IMR-90 (cell line): ENCODE results near the gene DLK2. TPM values are rescaled to one million over a fixed set of nuclear protein-coding genes. Genes with fewer than 3 reads are reported as not detected.

Experiments
- ATAC-seq: fragments of 200-7000 bp; cut with Tn5 transposase; 2 replicates; pipeline ENCODE4 v1.9.1; 2020; ENCODE audit warnings: low read depth, mild to moderate bottlenecking, moderate library complexity
- BruUV-seq: library from RNA; stranded (reverse); fragments of 400-500 nt; replicated peaks from 2 replicates; lab custom pipeline; 2021; lab: Mats Ljungman, UMichigan
- CTCF ChIA-PET: fragments of 300-600 bp; formaldehyde crosslinking; extraction: SDS; loops from one replicate; lab custom pipeline; 2021; ENCODE audit warnings: antibody characterized with exemption; lab: Yijun Ruan, JAX
- POLR2A ChIA-PET: fragments of 300-600 bp; sonication (Branson Sonifier 250); formaldehyde crosslinking; loops from one replicate; lab custom pipeline; 2022; ENCODE audit warnings: antibody characterized with exemption; ENCODE audit not compliant: unreplicated experiment; lab: Charles Lee
- DNase-seq: peaks from one replicate; pipeline ENCODE4 v3.0.0; 2013
- H2AFZ ChIP-seq: replicated peaks from 2 replicates; pipeline ENCODE3; 2013; ENCODE audit warnings: low read length, mild to moderate bottlenecking; ENCODE audit not compliant: poor library complexity
- H2AK5ac ChIP-seq: 2 replicates; pipeline ENCODE4 v1.6.1; 2013; ENCODE audit warnings: low read depth, low read length, inconsistent platforms
- H2AK9ac ChIP-seq: replicated peaks from 2 replicates; pipeline ENCODE3; 2013; ENCODE audit warnings: mild to moderate bottlenecking, low read depth, low read length, moderate library complexity; ENCODE audit not compliant: poor library complexity
- H2BK120ac ChIP-seq: 2 replicates; pipeline ENCODE4 v1.6.1; 2013; ENCODE audit warnings: low read depth, low read length, inconsistent platforms
- H2BK15ac ChIP-seq: 3 replicates; pipeline ENCODE4 v1.6.1; 2013; ENCODE audit warnings: low read depth, low read length, inconsistent platforms
- H2BK20ac ChIP-seq: 2 replicates; pipeline ENCODE4 v1.6.1; 2013; ENCODE audit warnings: low read depth, mild to moderate bottlenecking, inconsistent platforms, low read length, moderate library complexity
- H2BK5ac ChIP-seq: 2 replicates; pipeline ENCODE4 v1.6.1; 2013; ENCODE audit warnings: mild to moderate bottlenecking, low read depth, low read length, inconsistent platforms; ENCODE audit not compliant: poor library complexity, severe bottlenecking
- H3K14ac ChIP-seq: replicated peaks from 2 replicates; pipeline ENCODE4 v1.6.1; 2013; ENCODE audit warnings: low read depth, low read length, inconsistent platforms
- H3K18ac ChIP-seq: 2 replicates; pipeline ENCODE4 v1.6.1; 2013; ENCODE audit warnings: low read depth, low read length, control low read depth
- H3K23ac ChIP-seq: 2 replicates; pipeline ENCODE4 v1.6.1; 2013; ENCODE audit warnings: low read depth, low read length, inconsistent platforms
- H3K27ac ChIP-seq: 2 replicates; pipeline ENCODE4 v1.5.1; 2013; ENCODE audit warnings: mild to moderate bottlenecking, control low read depth, low read length; ENCODE audit not compliant: insufficient read depth
- H3K27me3 ChIP-seq: 2 replicates; pipeline ENCODE4 v1.6.1; 2013; ENCODE audit warnings: low read length; ENCODE audit not compliant: control insufficient read depth, insufficient read depth
- H3K36me3 ChIP-seq: 2 replicates; pipeline ENCODE4 v1.6.1; 2013; ENCODE audit warnings: low read length, mixed read lengths; ENCODE audit not compliant: control insufficient read depth, insufficient read depth
- H3K4ac ChIP-seq: 2 replicates; pipeline ENCODE4 v1.6.1; 2013; ENCODE audit warnings: low read depth, low read length, inconsistent platforms
- H3K4me1 ChIP-seq: 2 replicates; pipeline ENCODE4 v1.6.1; 2013; ENCODE audit warnings: low read length, mixed read lengths; ENCODE audit not compliant: control insufficient read depth, insufficient read depth
- H3K4me2 ChIP-seq: 2 replicates; pipeline ENCODE4 v1.6.1; 2013; ENCODE audit warnings: low read depth, mild to moderate bottlenecking, control low read depth, low read length, moderate library complexity
- H3K4me3 ChIP-seq: 2 replicates; pipeline ENCODE4 v1.5.1; 2013; ENCODE audit warnings: low read depth, mild to moderate bottlenecking, control low read depth, low read length, moderate library complexity; ENCODE audit not compliant: insufficient read depth
- H3K56ac ChIP-seq: 2 replicates; pipeline ENCODE4 v1.6.1; 2013; ENCODE audit warnings: low read length, inconsistent platforms; ENCODE audit not compliant: insufficient read depth; ENCODE audit errors: extremely low read depth
- H3K79me1 ChIP-seq, 2 experiments: 2 replicates each; pipeline ENCODE4 v1.6.1; 2013; ENCODE audit warnings: low read length in 2 of 2, inconsistent platforms in 1 of 2, low read depth in 1 of 2
- H3K9ac ChIP-seq: 2 replicates; pipeline ENCODE4 v1.6.1; 2013; ENCODE audit warnings: low read depth, low read length, control low read depth
- H3K9me1 ChIP-seq: 2 replicates; pipeline ENCODE4 v1.6.1; 2013; ENCODE audit warnings: low read length, inconsistent platforms; ENCODE audit not compliant: insufficient read depth
- H3K9me3 ChIP-seq: 2 replicates; pipeline ENCODE4 v1.6.1; 2013; ENCODE audit warnings: low read length; ENCODE audit not compliant: control insufficient read depth, insufficient read depth
- H4K20me1 ChIP-seq: 2 replicates; pipeline ENCODE4 v1.6.1; 2013; ENCODE audit warnings: low read length, inconsistent platforms; ENCODE audit not compliant: insufficient read depth
- H4K5ac ChIP-seq: 2 replicates; pipeline ENCODE4 v1.6.1; 2013; ENCODE audit warnings: mild to moderate bottlenecking, low read depth, low read length, control low read depth
- H4K8ac ChIP-seq, 2 experiments: 2 replicates each; pipeline ENCODE4 v1.6.1; 2013; ENCODE audit warnings: low read depth in 2 of 2, low read length in 2 of 2, control low read depth in 1 of 2, inconsistent platforms in 1 of 2
- H4K91ac ChIP-seq: 2 replicates; pipeline ENCODE4 v1.6.1; 2013; ENCODE audit warnings: low read depth, low read length, inconsistent platforms; ENCODE audit not compliant: insufficient read depth
- CHD1 ChIP-seq: IDR thresholded peaks from 2 replicates; pipeline ENCODE4 v1.6.1; 2012; ENCODE audit warnings: low read depth, low read length, improper control_type of control experiment
- FOS ChIP-seq: fragments of 150-350 bp; IDR thresholded peaks from 2 replicates; pipeline ENCODE4 v1.6.1; 2016; ENCODE audit warnings: low read depth, low read length
- MAFK ChIP-seq: IDR thresholded peaks from 2 replicates; pipeline ENCODE4 v1.6.1; 2012; ENCODE audit warnings: low read depth, low read length, improper control_type of control experiment
- MAZ ChIP-seq: IDR thresholded peaks from 2 replicates; pipeline ENCODE4 v1.6.1; 2012; ENCODE audit warnings: low read depth, mild to moderate bottlenecking, low read length, improper control_type of control experiment, moderate library complexity, borderline replicate concordance
- MXI1 ChIP-seq: IDR thresholded peaks from 2 replicates; pipeline ENCODE4 v1.6.1; 2012; ENCODE audit warnings: low read depth, mild to moderate bottlenecking, low read length, moderate library complexity, borderline replicate concordance
- NFE2L2 ChIP-seq: fragments of 150-350 bp; IDR thresholded peaks from 2 replicates; pipeline ENCODE4 v1.6.1; 2016; ENCODE audit warnings: low read depth, mild to moderate bottlenecking, low read length
- POLR2A ChIP-seq: IDR thresholded peaks from 2 replicates; pipeline ENCODE4 v1.6.1; 2012; ENCODE audit warnings: mild to moderate bottlenecking, low read depth, low read length
- RAD21 ChIP-seq: IDR thresholded peaks from 2 replicates; pipeline ENCODE4 v1.6.1; 2012; ENCODE audit warnings: low read length, improper control_type of control experiment
- RCOR1 ChIP-seq: IDR thresholded peaks from 2 replicates; pipeline ENCODE4 v1.6.1; 2012; ENCODE audit warnings: mild to moderate bottlenecking, low read length, improper control_type of control experiment; ENCODE audit not compliant: insufficient replicate concordance
- RFX5 ChIP-seq: IDR thresholded peaks from 2 replicates; pipeline ENCODE4 v1.8.0; 2012; ENCODE audit warnings: low read depth, mild to moderate bottlenecking, low read length, moderate library complexity
- SMC3 ChIP-seq: fragments of 150-350 bp; IDR thresholded peaks from 2 replicates; pipeline ENCODE4 v1.6.1; 2016; ENCODE audit warnings: low read depth, mild to moderate bottlenecking, antibody characterized with exemption, low read length, moderate library complexity
- WGBS, 2 experiments: methylation state at CpG; one replicate each; pipeline versions ENCODE4 v1.1.5 to v1.1.7; 2013; ENCODE audit warnings: missing lambda C conversion rate in 2 of 2; ENCODE audit not compliant: insufficient read length in 1 of 2; ENCODE audit errors: extremely low coverage in 2 of 2; 5-methylcytosine and 5-hydroxymethylcytosine counted together
- dilution Hi-C: fragments of 300-500 bp; cut with HindIII; formaldehyde crosslinking; loops from one replicate; pipeline ENCODE4 v1.14.3; 2018; ENCODE audit warnings: low sequenced_read_pairs; ENCODE audit not compliant: unreplicated experiment
- in situ Hi-C: fragments of 300-500 bp; cut with MboI; formaldehyde crosslinking; loops from 3 replicates; pipeline ENCODE4 v1.14.3; 2019; ENCODE audit warnings: low sequenced_read_pairs, inconsistent platforms, mixed read lengths
- intact Hi-C: fragments of 100-400 bp; cut with micrococcal nuclease; formaldehyde crosslinking; loops from 2 replicates; pipeline ENCODE4 v1.10.0; 2022
- polyA plus RNA-seq, 3 experiments: library from polyadenylated mRNA; depleted of rRNA; stranded (reverse); fragments of >200 nt; gene quantifications; 2 replicates each; pipeline ENCODE4 v1.2.3, GENCODE V29; 2012; ENCODE audit warnings: low replicate concordance in 1 of 3
- total RNA-seq: library from RNA; depleted of rRNA; stranded (reverse); fragments of >200 nt; gene quantifications from 2 replicates; pipeline ENCODE4 v1.2.3, GENCODE V29; 2012
- TF ChIP-seq, protein P1 (sequence below): conservative IDR thresholded peaks from 2 replicates; pipeline ENCODE4 v1.5.1; 2012; ENCODE audit warnings: mild to moderate bottlenecking, low read depth, low read length, improper control_type of control experiment
- TF ChIP-seq, protein P2 (sequence below): fragments of 150-350 bp; IDR thresholded peaks from 2 replicates; pipeline ENCODE4 v1.6.1; 2017; ENCODE audit warnings: mild to moderate bottlenecking, antibody characterized with exemption, low read length, low read depth
- TF ChIP-seq, protein P3 (sequence below): fragments of 150-350 bp; IDR thresholded peaks from 2 replicates; pipeline ENCODE4 v1.6.1; 2016; ENCODE audit warnings: low read depth, mild to moderate bottlenecking, low read length, moderate library complexity, borderline replicate concordance

The DLK2 gene
- total and polyA plus RNA-seq, 2 of the 4 experiments (the other 2 are of a cell fraction), result 0.90 to 2.8 TPM

DNA sequence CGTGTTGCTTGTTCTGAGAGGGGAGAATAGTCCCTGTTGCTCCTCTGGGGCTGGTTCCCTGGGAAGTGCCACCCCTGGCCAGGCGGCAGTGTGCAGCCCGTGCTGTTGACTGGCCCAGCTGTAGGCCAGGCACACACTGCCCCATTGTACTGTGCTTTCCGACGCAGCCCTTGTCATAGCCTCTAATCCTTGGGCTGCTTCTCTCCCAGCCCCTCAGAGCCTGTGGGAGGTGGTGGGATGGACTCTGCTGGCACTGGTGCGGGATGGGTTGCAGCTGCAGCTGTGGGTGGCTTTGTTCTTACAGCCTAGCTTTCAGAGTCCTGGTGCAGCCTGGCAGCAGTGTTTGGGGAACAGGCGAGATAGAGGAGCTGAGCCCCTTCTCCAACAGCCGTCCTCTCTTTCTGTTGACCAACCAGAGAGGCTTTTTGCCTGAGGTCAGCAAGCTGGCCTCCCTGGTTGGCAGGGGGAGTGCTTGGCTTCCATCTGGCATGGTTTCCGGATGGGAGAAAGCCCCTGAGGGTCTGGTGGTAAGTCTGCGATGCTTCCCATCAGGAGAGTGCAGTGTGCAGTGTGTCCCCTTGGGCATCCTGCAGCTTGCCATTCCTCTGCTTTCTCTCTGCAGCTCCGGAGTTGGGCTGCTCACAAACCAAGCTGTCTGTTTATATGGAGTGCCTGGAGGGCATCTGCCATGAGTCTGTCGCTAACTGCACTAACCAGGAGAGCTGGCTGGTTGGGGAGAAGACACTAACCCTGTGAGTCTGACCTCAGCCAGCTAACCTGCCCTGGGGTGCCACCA lies 34.1 kb upstream of the DLK2 start:
- H3K9me1 ChIP-seq, result peaks cover 44% of the 10 kb centered on the region
- in situ Hi-C loops, result loop anchor here (5.0 to 10.0 kb wide), 2 partner anchors 45 to 232 kb away; no protein-coding TSS in a partner anchor

More for the DNA sequence above, 34.1 kb upstream of the DLK2 start:
- intact Hi-C loops (no loop called here), dilution Hi-C loops (no loop called here)
- ChIA-PET CTCF (no interaction called here), POLR2A (no interaction called here)
- Histone ChIP-seq H2AFZ (no peak overlapping the region), H4K91ac (no peak overlapping the region), H3K4me3 (no peak overlapping the region), H3K4me1 (peaks cover 18% of the 10 kb centered on the region), H2BK20ac (no peak overlapping the region), H2BK5ac (no peak overlapping the region), H3K4ac (peak overlapping the region; percentile 9; the same call in 1 of the 2 replicates), H4K8ac (no peak overlapping the region), H3K36me3 (peaks cover 1% of the 10 kb centered on the region), H4K5ac (no peak overlapping the region), H3K27ac (no peak overlapping the region), H3K9ac (no peak overlapping the region; the same call in 1 of the 2 replicates), H3K9me3 (no peaks in the 10 kb centered on the region), H3K14ac (no peak overlapping the region), H2AK9ac (no peak overlapping the region), H3K56ac (no peak overlapping the region), H3K23ac (no peak overlapping the region), H2BK120ac (no peak overlapping the region), H3K79me1 (peaks cover 36 to 73% of the 10 kb centered on the region in 2 experiments), H2BK15ac (no peak overlapping the region), H3K27me3 (no peaks in the 10 kb centered on the region), H4K20me1 (peaks cover 22% of the 10 kb centered on the region; the same call in 1 of the 2 replicates), H3K18ac (no peak overlapping the region), H2AK5ac (no peak overlapping the region), H3K4me2 (no peak overlapping the region)
- DNase-seq (no peak), ATAC-seq (no peak)
- WGBS, 2 experiments, result 96% methylated on average over 4 of the region's 12 CpGs; no CpG with 5 or more reads in 1 of the 2 experiments
- TF ChIP-seq, protein P1, sequence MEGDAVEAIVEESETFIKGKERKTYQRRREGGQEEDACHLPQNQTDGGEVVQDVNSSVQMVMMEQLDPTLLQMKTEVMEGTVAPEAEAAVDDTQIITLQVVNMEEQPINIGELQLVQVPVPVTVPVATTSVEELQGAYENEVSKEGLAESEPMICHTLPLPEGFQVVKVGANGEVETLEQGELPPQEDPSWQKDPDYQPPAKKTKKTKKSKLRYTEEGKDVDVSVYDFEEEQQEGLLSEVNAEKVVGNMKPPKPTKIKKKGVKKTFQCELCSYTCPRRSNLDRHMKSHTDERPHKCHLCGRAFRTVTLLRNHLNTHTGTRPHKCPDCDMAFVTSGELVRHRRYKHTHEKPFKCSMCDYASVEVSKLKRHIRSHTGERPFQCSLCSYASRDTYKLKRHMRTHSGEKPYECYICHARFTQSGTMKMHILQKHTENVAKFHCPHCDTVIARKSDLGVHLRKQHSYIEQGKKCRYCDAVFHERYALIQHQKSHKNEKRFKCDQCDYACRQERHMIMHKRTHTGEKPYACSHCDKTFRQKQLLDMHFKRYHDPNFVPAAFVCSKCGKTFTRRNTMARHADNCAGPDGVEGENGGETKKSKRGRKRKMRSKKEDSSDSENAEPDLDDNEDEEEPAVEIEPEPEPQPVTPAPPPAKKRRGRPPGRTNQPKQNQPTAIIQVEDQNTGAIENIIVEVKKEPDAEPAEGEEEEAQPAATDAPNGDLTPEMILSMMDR, result no peak
- TF ChIP-seq POLR2A (no peak), MAZ (no peak), MXI1 (no peak), SMC3 (no peak), RAD21 (no peak), RCOR1 (no peak), MAFK (no peak), CHD1 (no peak), RFX5 (no peak), FOS (no peak), NFE2L2 (no peak)
- TF ChIP-seq, protein P2, sequence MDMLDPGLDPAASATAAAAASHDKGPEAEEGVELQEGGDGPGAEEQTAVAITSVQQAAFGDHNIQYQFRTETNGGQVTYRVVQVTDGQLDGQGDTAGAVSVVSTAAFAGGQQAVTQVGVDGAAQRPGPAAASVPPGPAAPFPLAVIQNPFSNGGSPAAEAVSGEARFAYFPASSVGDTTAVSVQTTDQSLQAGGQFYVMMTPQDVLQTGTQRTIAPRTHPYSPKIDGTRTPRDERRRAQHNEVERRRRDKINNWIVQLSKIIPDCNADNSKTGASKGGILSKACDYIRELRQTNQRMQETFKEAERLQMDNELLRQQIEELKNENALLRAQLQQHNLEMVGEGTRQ, result no peak
- TF ChIP-seq, protein P3, sequence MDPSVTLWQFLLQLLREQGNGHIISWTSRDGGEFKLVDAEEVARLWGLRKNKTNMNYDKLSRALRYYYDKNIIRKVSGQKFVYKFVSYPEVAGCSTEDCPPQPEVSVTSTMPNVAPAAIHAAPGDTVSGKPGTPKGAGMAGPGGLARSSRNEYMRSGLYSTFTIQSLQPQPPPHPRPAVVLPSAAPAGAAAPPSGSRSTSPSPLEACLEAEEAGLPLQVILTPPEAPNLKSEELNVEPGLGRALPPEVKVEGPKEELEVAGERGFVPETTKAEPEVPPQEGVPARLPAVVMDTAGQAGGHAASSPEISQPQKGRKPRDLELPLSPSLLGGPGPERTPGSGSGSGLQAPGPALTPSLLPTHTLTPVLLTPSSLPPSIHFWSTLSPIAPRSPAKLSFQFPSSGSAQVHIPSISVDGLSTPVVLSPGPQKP, result no peak
- no TSS peak for BruUV-seq
